ENCODE measurements around the gene CARS1. TPM values are rescaled to one million over a fixed set of nuclear protein-coding genes. Genes with fewer than 3 reads are reported as not detected.

Gene CARS1
- polyA plus RNA-seq: 10 to 100 TPM; 22.8 to 29.0 TPM

GRCh38 chr11:3057069-3057963 is at the start of gene CARS1:
CARS1 (minus strand) TSS chr11:3057423; CDS start chr11:3057367, 56 bp downstream.
- H3K27ac ChIP-seq (ENCODE audit: low read depth in 2 of 2, low read length in 1 of 2): peak within 1 kb of the TSS; percentile 77 to 82
- 2 to 3% methylated on average over 56 to 68 of the region's 68 CpGs for WGBS, 2 donors
- H3K4me3 ChIP-seq (ENCODE audit: low read depth in 1 of 2, low read length in 2 of 2): peak within 1 kb of the TSS; percentile 85 to 99
- peaks cover 3 to 14% of the 10 kb centered on the region in 2 donors for H3K4me1 ChIP-seq (ENCODE audit: control insufficient read depth in 2 of 2, insufficient read depth in 2 of 2, low read length in 1 of 2)
- H3K36me3 ChIP-seq (ENCODE audit: control insufficient read depth in 2 of 2, insufficient read depth in 2 of 2, low read length in 1 of 2): peaks cover 0 to 5% of the 10 kb centered on the region in 2 donors
- H3K9me3 ChIP-seq (ENCODE audit: control insufficient read depth in 2 of 2, insufficient read depth in 1 of 2, low read depth in 1 of 2, low read length in 1 of 2): no peaks in the 10 kb centered on the region
- no peaks in the 10 kb centered on the region for H3K27me3 ChIP-seq (ENCODE audit: control insufficient read depth in 1 of 2, insufficient read depth in 2 of 2, low read length in 2 of 2)

GRCh38 chr11:3105791-3106735 is 48.8 kb upstream of the CARS1 start:
- peaks cover 0 to 3% of the 10 kb centered on the region in 2 donors for H3K9me3 ChIP-seq (ENCODE audit: control insufficient read depth in 2 of 2, insufficient read depth in 1 of 2, low read depth in 1 of 2, low read length in 1 of 2)
- H3K36me3 ChIP-seq (ENCODE audit: control insufficient read depth in 2 of 2, insufficient read depth in 2 of 2, low read length in 1 of 2): peaks cover 6 to 34% of the 10 kb centered on the region in 2 donors
- H3K4me3 ChIP-seq (ENCODE audit: low read depth in 1 of 2, low read length in 2 of 2): no peak overlapping the region
- no peaks in the 10 kb centered on the region for H3K27me3 ChIP-seq (ENCODE audit: control insufficient read depth in 1 of 2, insufficient read depth in 2 of 2, low read length in 2 of 2)
- 90% methylated on average over 41 of the region's 41 CpGs for WGBS, 2 donors
- no peaks in the 10 kb centered on the region for H3K4me1 ChIP-seq (ENCODE audit: control insufficient read depth in 2 of 2, insufficient read depth in 2 of 2, low read length in 1 of 2)
- no peak overlapping the region for H3K27ac ChIP-seq (ENCODE audit: low read depth in 2 of 2, low read length in 1 of 2)

- H3K27ac ChIP-seq (ENCODE audit: low read depth in 2 of 2, low read length in 1 of 2): no peak overlapping the region
- no peaks in the 10 kb centered on the region for H3K27me3 ChIP-seq (ENCODE audit: control insufficient read depth in 1 of 2, insufficient read depth in 2 of 2, low read length in 2 of 2)
- no peak overlapping the region for H3K4me3 ChIP-seq (ENCODE audit: low read depth in 1 of 2, low read length in 2 of 2)
- no peaks in the 10 kb centered on the region for H3K4me1 ChIP-seq (ENCODE audit: control insufficient read depth in 2 of 2, insufficient read depth in 2 of 2, low read length in 1 of 2)
- H3K9me3 ChIP-seq (ENCODE audit: control insufficient read depth in 2 of 2, insufficient read depth in 1 of 2, low read depth in 1 of 2, low read length in 1 of 2): peaks cover 0 to 3% of the 10 kb centered on the region in 2 donors
- peaks cover 6 to 35% of the 10 kb centered on the region in 2 donors for H3K36me3 ChIP-seq (ENCODE audit: control insufficient read depth in 2 of 2, insufficient read depth in 2 of 2, low read length in 1 of 2)
- 91 to 93% methylated on average over 23 of the region's 23 CpGs for WGBS, 2 donors
Measured at GRCh38 chr11:3104961-3105790, 48.0 kb upstream of the CARS1 start.

GRCh38 chr11:3104051-3104714 is 47.0 kb upstream of the CARS1 start:
- Histone ChIP-seq H3K27me3 (ENCODE audit: control insufficient read depth in 1 of 2, insufficient read depth in 2 of 2, low read length in 2 of 2) (no peaks in the 10 kb centered on the region), H3K9me3 (ENCODE audit: control insufficient read depth in 2 of 2, insufficient read depth in 1 of 2, low read depth in 1 of 2, low read length in 1 of 2) (peaks cover 0 to 3% of the 10 kb centered on the region in 2 donors), H3K4me1 (ENCODE audit: control insufficient read depth in 2 of 2, insufficient read depth in 2 of 2, low read length in 1 of 2) (no peaks in the 10 kb centered on the region), H3K36me3 (ENCODE audit: control insufficient read depth in 2 of 2, insufficient read depth in 2 of 2, low read length in 1 of 2) (peaks cover 6 to 34% of the 10 kb centered on the region in 2 donors), H3K4me3 (ENCODE audit: low read depth in 1 of 2, low read length in 2 of 2) (no peak overlapping the region), H3K27ac (ENCODE audit: low read depth in 2 of 2, low read length in 1 of 2) (no peak overlapping the region)
- WGBS, 2 donors: 92 to 94% methylated on average over 22 of the region's 22 CpGs

GRCh38 chr11:3103076-3103475 is 45.9 kb upstream of the CARS1 start:
- Histone ChIP-seq H3K9me3 (ENCODE audit: control insufficient read depth in 2 of 2, insufficient read depth in 1 of 2, low read depth in 1 of 2, low read length in 1 of 2) (peaks cover 0 to 3% of the 10 kb centered on the region in 2 donors), H3K27me3 (ENCODE audit: control insufficient read depth in 1 of 2, insufficient read depth in 2 of 2, low read length in 2 of 2) (no peaks in the 10 kb centered on the region), H3K27ac (ENCODE audit: low read depth in 2 of 2, low read length in 1 of 2) (no peak overlapping the region), H3K4me1 (ENCODE audit: control insufficient read depth in 2 of 2, insufficient read depth in 2 of 2, low read length in 1 of 2) (no peaks in the 10 kb centered on the region), H3K4me3 (ENCODE audit: low read depth in 1 of 2, low read length in 2 of 2) (no peak overlapping the region), H3K36me3 (ENCODE audit: control insufficient read depth in 2 of 2, insufficient read depth in 2 of 2, low read length in 1 of 2) (peaks cover 6 to 34% of the 10 kb centered on the region in 2 donors)
- WGBS, 2 donors: 85 to 86% methylated on average over 9 to 11 of the region's 11 CpGs

DNA sequence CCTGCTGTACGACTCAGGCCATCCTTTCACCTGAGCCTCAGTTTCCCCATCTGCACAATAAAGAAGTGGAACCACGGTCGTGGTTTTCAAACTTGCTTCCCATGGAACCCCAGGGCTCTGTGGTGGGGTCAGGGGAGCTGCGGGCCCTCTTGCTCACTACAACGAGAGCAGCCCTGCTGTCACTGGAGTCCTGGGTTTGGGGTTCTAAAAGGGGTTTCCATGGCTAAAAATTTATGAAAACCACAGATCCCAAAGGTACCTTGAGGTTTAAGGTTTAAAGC is 45.4 kb upstream of the CARS1 start:
- Histone ChIP-seq H3K36me3 (ENCODE audit: control insufficient read depth in 2 of 2, insufficient read depth in 2 of 2, low read length in 1 of 2) (peaks cover 4 to 33% of the 10 kb centered on the region in 2 donors), H3K4me1 (ENCODE audit: control insufficient read depth in 2 of 2, insufficient read depth in 2 of 2, low read length in 1 of 2) (no peaks in the 10 kb centered on the region), H3K27me3 (ENCODE audit: control insufficient read depth in 1 of 2, insufficient read depth in 2 of 2, low read length in 2 of 2) (no peaks in the 10 kb centered on the region), H3K4me3 (ENCODE audit: low read depth in 1 of 2, low read length in 2 of 2) (no peak overlapping the region), H3K27ac (ENCODE audit: low read depth in 2 of 2, low read length in 1 of 2) (no peak overlapping the region), H3K9me3 (ENCODE audit: control insufficient read depth in 2 of 2, insufficient read depth in 1 of 2, low read depth in 1 of 2, low read length in 1 of 2) (peaks cover 0 to 2% of the 10 kb centered on the region in 2 donors)
- 94 to 95% methylated on average over 5 of the region's 5 CpGs for WGBS, 2 donors

GRCh38 chr11:3101921-3102640 is 44.9 kb upstream of the CARS1 start:
- Histone ChIP-seq H3K36me3 (ENCODE audit: control insufficient read depth in 2 of 2, insufficient read depth in 2 of 2, low read length in 1 of 2) (peaks cover 0 to 29% of the 10 kb centered on the region in 2 donors), H3K4me3 (ENCODE audit: low read depth in 1 of 2, low read length in 2 of 2) (no peak overlapping the region), H3K9me3 (ENCODE audit: control insufficient read depth in 2 of 2, insufficient read depth in 1 of 2, low read depth in 1 of 2, low read length in 1 of 2) (no peaks in the 10 kb centered on the region), H3K27me3 (ENCODE audit: control insufficient read depth in 1 of 2, insufficient read depth in 2 of 2, low read length in 2 of 2) (no peaks in the 10 kb centered on the region), H3K4me1 (ENCODE audit: control insufficient read depth in 2 of 2, insufficient read depth in 2 of 2, low read length in 1 of 2) (no peaks in the 10 kb centered on the region), H3K27ac (ENCODE audit: low read depth in 2 of 2, low read length in 1 of 2) (no peak overlapping the region)
- 85 to 89% methylated on average over 18 to 20 of the region's 20 CpGs for WGBS, 2 donors

DNA sequence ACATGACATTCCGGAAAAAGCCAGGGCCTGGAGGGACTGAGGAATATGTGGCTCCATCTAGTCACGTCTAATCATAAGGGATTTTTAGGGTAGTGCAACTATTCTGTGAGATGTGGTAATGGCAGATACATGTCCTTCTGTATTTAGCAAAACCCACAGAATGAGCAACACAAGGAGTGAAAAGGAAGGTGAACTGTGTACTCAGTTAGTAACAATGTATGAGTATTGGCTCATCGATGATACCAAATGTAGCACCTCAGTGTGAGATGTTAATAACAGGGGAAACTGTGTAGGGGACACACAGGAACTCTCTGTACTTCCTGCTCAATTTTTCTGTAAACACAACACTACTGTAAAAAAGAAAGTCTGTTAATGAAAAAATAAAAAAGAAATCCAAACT is 42.0 kb upstream of the CARS1 start:
- Histone ChIP-seq H3K4me3 (ENCODE audit: low read depth in 1 of 2, low read length in 2 of 2) (no peak overlapping the region), H3K4me1 (ENCODE audit: control insufficient read depth in 2 of 2, insufficient read depth in 2 of 2, low read length in 1 of 2) (no peaks in the 10 kb centered on the region), H3K27me3 (ENCODE audit: control insufficient read depth in 1 of 2, insufficient read depth in 2 of 2, low read length in 2 of 2) (no peaks in the 10 kb centered on the region), H3K27ac (ENCODE audit: low read depth in 2 of 2, low read length in 1 of 2) (no peak overlapping the region), H3K9me3 (ENCODE audit: control insufficient read depth in 2 of 2, insufficient read depth in 1 of 2, low read depth in 1 of 2, low read length in 1 of 2) (no peaks in the 10 kb centered on the region), H3K36me3 (ENCODE audit: control insufficient read depth in 2 of 2, insufficient read depth in 2 of 2, low read length in 1 of 2) (peaks cover 0 to 19% of the 10 kb centered on the region in 2 donors)
- 79 to 82% methylated on average over 3 of the region's 3 CpGs for WGBS, 2 donors
